HG03469 (cell line): Measurements from ENCODE around the gene CASTOR2.
"Not testable (repeated sequence)": the region's sequence is repeated elsewhere in the genome, so short reads cannot be mapped to it uniquely, and the experiment has no call there.

Experiments
- ATAC-seq: cut with Tn5 transposase; IDR thresholded peaks from one replicate; pipeline ENCODE4 v1.9.1; 2021; ENCODE audit warnings: mild to moderate bottlenecking, moderate library complexity, moderate number of reproducible peaks; ENCODE audit not compliant: unreplicated experiment

The CASTOR2 gene

DNA sequence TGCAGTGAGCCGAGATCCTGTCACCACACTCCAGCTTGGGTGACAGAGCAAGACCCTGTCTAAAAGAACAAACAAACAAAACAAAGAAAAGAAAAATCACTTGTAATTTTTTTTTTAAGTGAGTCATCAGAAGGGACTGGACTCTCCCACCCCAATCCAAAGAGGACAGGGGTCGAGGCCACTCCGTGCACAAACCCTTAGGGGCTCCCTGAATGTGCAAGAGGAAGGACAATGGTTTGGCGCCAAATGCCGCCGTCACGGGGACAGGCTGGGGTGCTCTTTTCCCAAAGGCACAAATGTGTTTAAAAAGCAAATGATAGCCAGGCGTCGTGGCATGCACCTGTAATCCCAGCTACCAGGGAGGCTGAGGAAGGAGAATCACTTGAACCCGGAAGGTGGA, 85.3 kb downstream of the CASTOR2 start:
- ATAC-seq, result no peak

GRCh38 chr7:75050501-75050900, 86.0 kb downstream of the CASTOR2 start:
- ATAC-seq, result no peak

DNA sequence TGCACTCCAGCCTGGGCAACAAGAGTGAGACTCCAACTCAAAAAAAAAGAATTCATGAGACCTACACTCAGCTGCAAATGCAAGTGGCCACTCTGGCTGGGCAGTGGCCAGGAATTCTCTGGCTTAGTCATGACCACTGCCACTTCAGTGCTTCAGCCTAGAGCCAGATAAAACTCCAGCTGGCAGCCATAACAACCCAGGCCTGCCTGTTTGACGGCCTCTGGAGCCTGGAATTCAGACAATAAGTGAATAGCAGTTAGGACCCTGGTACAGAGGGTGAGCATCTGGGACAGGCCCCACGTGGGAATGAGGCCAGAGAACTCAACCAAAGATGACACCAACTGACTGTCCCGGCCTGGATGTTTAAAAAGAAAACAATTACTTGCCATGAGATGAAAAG, 90.2 kb downstream of the CASTOR2 start:
- no peak for ATAC-seq

DNA sequence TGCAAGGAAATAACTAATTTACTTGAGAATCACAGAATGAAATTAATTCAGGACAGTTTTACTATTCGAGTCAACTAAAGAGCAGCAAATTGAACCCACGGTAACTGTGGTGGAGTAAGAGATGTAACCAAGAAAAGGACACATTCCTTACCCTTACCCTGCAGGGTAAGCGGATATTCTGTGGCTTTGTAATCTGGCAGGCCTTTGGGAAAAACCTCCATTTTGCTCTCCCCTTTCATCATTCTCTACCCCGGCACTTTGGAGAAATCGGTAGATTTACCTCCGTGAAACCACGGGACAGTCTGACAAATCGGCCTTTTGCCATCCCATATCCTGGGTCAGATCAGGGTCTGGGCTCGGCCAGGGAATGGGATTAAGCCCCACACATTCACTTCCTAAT, 90.7 kb downstream of the CASTOR2 start:
- no peak for ATAC-seq

DNA sequence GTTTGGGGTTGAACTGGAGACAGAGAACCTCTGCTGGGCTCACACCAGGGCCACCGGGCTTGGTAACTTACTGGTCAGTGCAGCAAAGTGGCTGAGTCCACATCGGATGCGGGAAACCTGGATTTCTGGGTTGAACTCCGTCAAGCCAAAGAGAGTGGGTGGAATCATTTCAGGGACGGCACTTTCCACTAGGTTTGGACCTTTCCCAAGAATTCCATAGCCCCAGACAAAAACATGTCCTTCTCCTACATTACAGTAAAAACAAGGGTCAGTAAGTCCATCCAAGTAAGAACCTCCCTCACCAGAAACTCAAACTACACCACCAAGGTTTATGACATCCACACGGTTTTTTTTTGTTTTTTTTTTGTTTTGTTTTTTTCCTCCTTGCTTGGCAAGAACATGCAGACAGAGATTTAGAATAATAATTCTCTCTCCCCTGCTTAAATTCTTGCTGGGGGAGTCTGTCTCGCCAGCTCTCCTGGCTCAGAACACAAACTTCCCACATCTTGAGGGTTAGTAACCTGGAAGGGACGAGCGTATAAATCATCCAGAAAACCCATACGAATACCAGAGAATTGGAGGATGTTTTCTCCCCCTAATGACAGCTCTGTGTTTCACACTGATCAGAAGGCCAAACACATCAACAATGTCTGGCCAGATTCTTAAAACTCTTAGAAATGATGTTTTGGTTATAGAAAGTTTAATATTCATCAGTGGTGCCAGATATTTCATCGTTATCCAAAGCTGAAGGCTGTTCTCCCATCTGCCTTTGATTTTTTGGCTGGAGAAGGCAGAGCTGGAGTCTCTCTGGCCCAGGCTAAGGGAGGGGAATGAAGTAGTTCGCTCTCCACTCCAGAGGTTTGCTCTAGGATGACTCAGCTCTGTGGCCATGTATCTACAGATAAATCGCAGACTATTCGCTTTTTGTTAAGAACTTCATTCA, 91.6 kb downstream of the CASTOR2 start:
- no peak for ATAC-seq

DNA sequence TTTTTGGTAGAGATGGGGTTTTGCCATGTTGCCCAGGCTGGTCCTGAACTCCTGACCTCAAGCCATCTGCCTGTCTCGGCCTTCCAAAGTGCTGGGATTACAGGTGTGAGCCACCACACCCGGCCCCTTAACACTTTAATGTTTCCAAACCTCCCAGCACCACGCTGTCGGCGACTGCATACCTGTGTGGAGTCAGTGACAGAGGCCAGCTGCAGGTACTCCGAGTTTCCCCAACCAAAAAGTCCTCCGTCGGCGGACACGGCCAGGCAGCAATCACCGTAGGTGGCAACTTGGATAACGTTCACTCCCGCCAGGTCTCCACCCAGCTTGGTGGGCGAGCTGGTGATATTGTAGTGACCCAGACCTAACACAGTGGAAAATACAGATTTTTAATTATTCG, 93.9 kb downstream of the CASTOR2 start:
- ATAC-seq, result no peak

- no peak for ATAC-seq
Observed at GRCh38 chr7:75064291-75064690, 99.8 kb downstream of the CASTOR2 start.

DNA sequence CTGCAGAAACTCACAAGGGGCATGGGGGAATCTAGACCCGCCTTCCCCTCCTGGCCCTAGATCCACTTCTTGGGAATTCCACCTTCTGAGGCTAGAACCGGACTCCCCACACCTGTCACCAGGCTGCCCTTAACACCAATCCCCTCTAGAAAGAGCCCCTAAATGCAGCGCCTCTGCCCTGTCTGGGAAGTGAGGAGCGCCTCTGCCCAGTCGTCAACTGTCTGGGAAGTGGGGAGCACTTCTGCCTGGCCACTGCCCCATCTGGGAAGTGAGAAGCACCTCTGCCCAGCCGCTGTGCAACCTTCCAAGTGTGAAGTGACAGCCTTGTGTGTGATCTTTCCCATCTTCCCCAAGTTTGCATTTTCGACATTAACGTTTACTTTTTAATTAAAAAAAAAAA, 100.3 kb downstream of the CASTOR2 start:
- ATAC-seq, result no peak

DNA sequence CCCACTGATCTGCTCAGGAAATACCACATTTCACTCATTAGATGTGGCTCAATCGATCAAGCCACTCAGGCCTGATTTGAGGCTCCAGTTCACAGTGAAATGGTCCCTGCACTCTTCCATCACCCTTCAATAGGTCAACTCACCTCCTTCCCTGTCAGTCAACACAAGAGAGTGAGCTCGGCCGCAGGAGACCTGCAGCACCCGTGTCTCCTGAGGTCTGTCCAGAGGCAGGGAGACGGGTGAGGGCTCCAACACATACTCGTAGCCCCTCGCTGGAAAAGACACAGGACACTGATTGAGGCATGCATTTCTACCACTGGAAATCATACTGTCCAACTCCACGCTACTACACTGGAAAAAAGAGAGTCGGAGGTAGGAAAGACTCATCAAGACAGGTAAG, 102.0 kb downstream of the CASTOR2 start:
- no peak for ATAC-seq

DNA sequence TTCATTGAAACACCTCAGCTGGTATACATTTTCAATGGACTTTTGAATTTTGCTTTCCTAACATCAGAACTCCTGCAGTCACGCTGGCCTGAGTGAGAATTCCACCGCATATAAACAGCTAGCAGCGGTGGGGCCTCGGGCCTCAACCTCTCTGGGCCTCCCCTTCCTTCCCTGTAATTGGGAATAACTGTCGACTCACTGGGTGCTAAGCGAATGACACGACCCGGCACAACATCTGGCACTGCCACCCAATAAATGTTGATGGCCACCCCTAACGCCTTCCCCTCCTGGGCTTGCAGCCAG, 108.4 kb downstream of the CASTOR2 start:
- peak; percentile 15 for ATAC-seq

DNA sequence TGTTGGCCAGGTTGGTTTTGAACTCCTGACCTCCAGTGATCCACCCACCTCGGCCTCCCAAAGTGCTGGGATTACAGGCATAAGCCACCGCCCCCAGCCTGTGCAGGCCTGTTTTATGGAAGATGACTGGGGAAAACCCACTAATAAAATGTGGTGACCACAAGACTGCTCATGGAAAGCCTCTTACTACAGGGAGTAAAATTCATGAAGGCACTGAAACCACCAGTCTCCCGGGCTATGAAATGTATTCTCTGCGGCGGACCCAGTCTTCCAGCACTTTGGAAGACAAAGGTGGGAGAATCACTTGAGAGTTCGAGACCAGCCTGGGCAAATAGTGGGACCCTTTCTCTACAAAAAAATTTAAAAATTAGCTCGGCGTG, 109.7 kb downstream of the CASTOR2 start:
- not testable (repeated sequence) for ATAC-seq
